NCI-H2081 (cell line): ENCODE measurements around the gene POLR3A.

Experiments used
- DNase-seq, 2 experiments: peaks; one replicate each; lab custom pipeline; 2025; lab: John Stamatoyannopoulos, UW

Gene POLR3A

GRCh38 chr10:78046711-78047269 lies 17.5 kb upstream of the POLR3A start:
- no peak for DNase-seq

GRCh38 chr10:78045856-78046255 lies 16.5 kb upstream of the POLR3A start:
- DNase-seq = no peak

- DNase-seq = no peak
Observed at GRCh38 chr10:78045237-78045636, 15.9 kb upstream of the POLR3A start.

DNA sequence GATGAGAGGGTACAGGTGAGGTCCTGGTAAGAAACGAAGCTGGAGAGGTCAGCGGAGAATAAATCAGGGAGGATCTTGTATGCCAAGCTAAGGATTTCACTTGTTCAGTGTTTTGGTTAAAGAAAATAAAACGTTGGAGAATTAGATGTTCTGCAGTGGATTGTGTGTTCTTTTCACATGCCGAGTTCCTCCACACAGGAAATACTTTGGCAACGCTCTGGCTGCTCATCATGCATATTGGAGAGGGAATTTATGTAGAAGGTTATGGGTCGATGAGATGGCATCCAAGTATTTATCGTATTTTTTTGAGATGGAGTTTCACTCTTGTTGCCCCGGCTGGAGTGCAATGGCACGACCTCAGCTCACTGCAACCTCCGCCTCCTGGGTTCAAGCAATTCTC lies 15.4 kb upstream of the POLR3A start:
- DNase-seq = no peak

GRCh38 chr10:78044179-78044578 lies 14.9 kb upstream of the POLR3A start:
- DNase-seq = no peak

GRCh38 chr10:78042752-78043104 lies 13.4 kb upstream of the POLR3A start:
- DNase-seq = no peak

- no peak for DNase-seq
Observed at GRCh38 chr10:78042058-78042751, 12.9 kb upstream of the POLR3A start.

- DNase-seq = no peak
Observed at GRCh38 chr10:78041170-78042057, 12.1 kb upstream of the POLR3A start.

- no peak for DNase-seq
Observed at GRCh38 chr10:78039743-78040142, 10.4 kb upstream of the POLR3A start.

- no peak for DNase-seq
Observed at GRCh38 chr10:78038791-78039547, 9.7 kb upstream of the POLR3A start.

DNA sequence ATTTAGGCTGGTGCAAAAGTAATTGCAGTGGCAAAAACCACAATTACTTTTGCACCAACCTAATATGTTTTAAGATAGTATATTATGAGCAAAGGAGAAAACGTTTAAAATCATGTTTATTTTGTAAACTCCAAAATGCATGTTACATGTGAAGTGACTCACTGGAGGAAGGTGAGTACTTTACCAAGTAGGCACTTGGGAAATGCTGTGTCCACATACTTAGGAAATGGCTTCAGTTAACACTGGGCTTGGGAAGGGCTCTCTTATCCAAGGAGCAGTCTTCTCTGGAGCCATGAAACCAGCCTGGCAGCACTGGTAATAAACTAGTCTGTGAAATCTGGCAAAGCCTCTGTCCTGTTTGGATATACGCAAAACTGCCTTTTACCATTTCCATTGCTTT lies 8.8 kb upstream of the POLR3A start:
- no peak for DNase-seq

DNA sequence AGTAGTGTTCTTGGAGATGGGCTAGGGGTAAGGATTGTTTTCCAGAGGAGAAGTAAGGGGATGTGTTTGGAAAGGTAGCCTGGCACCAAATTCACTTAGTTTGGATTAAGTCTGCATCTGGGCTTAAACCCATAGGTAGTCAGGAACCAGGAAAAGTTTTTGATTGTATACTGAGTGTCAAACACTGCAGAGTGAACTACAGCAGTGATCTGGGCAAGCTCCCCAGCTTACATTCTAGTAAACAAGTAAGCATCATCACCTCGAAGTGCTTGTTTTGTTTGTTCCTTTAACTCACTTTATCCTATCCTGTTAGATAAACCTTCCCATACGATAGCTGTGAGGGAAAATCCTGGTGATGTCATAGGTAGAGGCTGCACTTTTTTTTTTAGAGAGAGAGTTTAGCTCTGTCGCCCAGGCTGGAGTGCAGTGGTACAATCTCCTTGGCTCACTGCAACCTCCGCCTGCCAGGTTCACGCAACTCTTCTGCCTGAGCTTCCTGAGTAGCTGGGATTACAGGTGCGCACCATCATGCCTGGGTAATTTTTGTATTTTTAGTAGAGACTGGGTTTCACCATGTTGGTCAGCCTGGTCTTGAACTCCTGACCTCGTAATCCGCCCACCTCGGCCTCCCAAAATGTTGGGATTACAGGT lies 6.7 kb upstream of the POLR3A start:
- DNase-seq = no peak

GRCh38 chr10:78035437-78035836 lies 6.1 kb upstream of the POLR3A start:
- no peak for DNase-seq

- no peak for DNase-seq
Observed at GRCh38 chr10:78035025-78035424, 5.7 kb upstream of the POLR3A start.

DNA sequence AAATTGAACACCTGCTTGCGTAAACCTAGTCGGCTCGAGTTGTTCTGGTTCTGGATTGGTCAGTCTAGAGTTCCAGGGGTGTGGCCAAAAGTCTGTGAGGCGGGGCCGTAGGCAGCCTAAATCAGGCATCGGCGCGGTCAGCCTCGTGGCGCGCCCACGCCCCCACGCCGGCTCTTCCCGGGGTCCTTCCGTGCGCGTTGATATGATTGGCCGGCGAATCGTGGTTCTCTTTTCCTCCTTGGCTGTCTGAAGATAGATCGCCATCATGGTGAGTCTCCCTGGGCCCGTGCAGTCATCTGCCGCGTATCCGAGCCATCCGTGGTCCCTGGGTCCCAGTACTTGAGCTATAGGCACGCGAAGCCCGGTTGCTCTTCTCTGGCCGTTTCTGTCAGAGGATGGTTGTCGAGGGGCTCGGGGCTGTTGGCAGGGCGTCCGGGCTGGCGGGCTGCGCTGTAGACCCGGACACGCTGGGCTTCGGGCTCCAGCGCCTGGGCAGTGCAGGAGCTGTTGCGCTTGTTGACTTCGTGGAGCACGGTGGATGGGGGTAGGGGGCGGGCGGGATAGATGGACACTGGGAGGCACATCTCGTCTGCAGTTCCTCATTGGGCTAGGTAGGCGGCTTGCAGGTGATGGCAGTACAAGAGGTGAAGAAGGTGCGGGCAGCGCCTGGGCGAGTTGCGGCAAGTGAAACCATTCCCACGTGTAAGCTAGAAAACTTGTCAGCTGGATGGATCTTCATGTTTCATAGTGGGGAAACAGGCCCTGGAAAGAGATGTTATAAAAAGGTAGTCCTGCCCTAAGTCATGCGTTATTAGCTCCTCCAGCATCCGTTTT lies 4.5 kb upstream of the POLR3A start, which contains the start of gene RPS24:
Gene RPS24, plus strand, starts transcription at position 227 of the 834 bp plus-strand sequence. Its CDS starts 39 bp downstream, at position 266.
- DNase-seq = peak; percentile 93 to 95

- no peak for DNase-seq
Observed at GRCh38 chr10:78033387-78033636, 4.0 kb upstream of the POLR3A start.

- DNase-seq = no peak
Observed at GRCh38 chr10:78028438-78029268, 662 bp downstream of the POLR3A start.

DNA sequence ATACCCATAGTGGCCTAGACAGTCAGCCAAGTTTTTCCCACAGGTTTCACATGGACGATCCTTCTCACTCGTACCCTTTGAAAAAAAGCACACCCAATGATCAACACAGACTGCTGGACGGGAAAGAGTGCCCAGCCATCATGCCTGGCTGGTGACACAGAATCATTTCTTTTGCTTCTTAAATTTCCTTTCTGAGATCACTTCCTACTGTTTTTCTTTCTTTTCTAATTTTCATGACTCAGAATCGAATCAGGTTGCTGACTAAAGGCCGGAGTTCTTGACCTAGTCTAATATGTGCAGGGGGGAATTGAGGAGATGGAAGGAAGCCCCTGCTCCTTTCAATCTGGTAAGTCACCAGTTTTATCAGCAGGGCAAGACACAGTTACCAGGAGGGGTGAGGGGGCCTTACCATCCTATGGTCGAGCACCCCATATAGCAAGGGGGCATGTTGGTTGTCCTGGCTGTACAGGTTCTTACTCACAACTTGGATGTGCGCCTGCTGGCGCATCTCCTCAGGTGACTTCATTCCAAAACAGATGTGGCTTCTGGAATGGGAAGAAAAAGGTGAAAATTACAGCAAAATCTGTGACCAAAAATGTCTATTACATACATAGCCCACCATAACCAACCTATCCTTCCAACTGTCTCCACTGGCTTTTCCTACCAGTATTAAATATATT lies 3.5 kb downstream of the POLR3A start:
- no peak for DNase-seq

GRCh38 chr10:78023741-78024140 lies 5.6 kb downstream of the POLR3A start:
- DNase-seq = no peak

DNA sequence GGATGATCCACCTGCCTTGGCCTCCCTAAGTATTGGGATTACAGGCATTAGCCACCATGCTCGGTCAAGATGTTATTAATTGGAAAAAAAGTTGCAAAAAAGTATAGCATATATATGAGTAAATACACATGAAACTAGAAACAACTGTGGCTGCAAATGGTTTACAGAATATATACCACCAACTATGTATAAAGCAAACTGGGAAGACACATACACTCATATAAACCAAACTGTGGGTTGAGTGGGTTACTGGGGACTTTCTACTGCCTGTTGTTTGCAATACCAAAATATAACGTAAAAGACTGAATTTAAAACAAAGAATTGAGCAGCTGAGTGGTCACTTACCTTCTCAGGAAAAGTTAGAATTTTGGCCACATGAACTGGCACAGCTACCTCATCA lies 8.1 kb downstream of the POLR3A start:
- no peak for DNase-seq
